HepG2 (cell line): ENCODE measurements around the gene CASS4. TPM values are rescaled to one million over a fixed set of nuclear protein-coding genes. Genes with fewer than 3 reads are reported as not detected.

Source experiments
- FOXA3 ChIP-seq: IDR thresholded peaks from 2 replicates; pipeline ENCODE4 v1.6.1; 2016; ENCODE audit warnings: missing genetic modification reagents, missing compliant biosample characterization
- HNRNPK ChIP-seq: fragments of 200-400 bp; formaldehyde crosslinking; IDR thresholded peaks from 2 replicates; pipeline ENCODE4 v1.6.1; 2018; ENCODE audit warnings: low read length, low read depth, moderate library complexity, mild to moderate bottlenecking; ENCODE audit not compliant: poor library complexity, severe bottlenecking
- NFE2L2 ChIP-seq: fragments of 150-350 bp; IDR thresholded peaks from 2 replicates; pipeline ENCODE4 v1.6.1; 2014; ENCODE audit warnings: low read length
- RBM39 ChIP-seq: fragments of 200-400 bp; formaldehyde crosslinking; IDR thresholded peaks from one replicate; pipeline ENCODE4 v1.6.1; 2018; ENCODE audit warnings: antibody characterized with exemption, mild to moderate bottlenecking, low read depth, low read length; ENCODE audit not compliant: poor library complexity, severe bottlenecking
- RXRB ChIP-seq: IDR thresholded peaks from 2 replicates; pipeline ENCODE4 v1.6.1; 2016; ENCODE audit warnings: borderline replicate concordance, missing genetic modification reagents, missing compliant biosample characterization
- SMAD3 ChIP-seq: sonication (generic); formaldehyde crosslinking; IDR thresholded peaks from 2 replicates; pipeline ENCODE4 v1.4.0; 2020; ENCODE audit warnings: missing genetic modification reagents
- SRY ChIP-seq: sonication (generic); formaldehyde crosslinking; IDR thresholded peaks from 2 replicates; pipeline ENCODE4 v1.8.0; 2022; ENCODE audit warnings: mild to moderate bottlenecking, missing genetic modification reagents
- THYN1 ChIP-seq: sonication (generic); formaldehyde crosslinking; IDR thresholded peaks from 2 replicates; pipeline ENCODE4 v1.8.1; 2023; ENCODE audit warnings: low read depth, mild to moderate bottlenecking, moderate library complexity, missing genetic modification reagents, borderline replicate concordance
- ZNF326 ChIP-seq: sonication (generic); formaldehyde crosslinking; IDR thresholded peaks from 2 replicates; pipeline ENCODE4 v1.4.0; 2020; ENCODE audit warnings: missing genetic modification reagents, borderline replicate concordance
- ZNF331 ChIP-seq: sonication (generic); formaldehyde crosslinking; IDR thresholded peaks from 2 replicates; pipeline ENCODE4 v1.4.0; 2020; ENCODE audit warnings: missing genetic modification reagents
- ZNF563 ChIP-seq: sonication (generic); formaldehyde crosslinking; IDR thresholded peaks from 2 replicates; pipeline ENCODE4 v1.8.0; 2022; ENCODE audit warnings: mild to moderate bottlenecking, moderate library complexity, missing genetic modification reagents
- polyA plus RNA-seq, 8 experiments: library from polyadenylated mRNA; depleted of rRNA in 3 of 8; stranded (reverse) in 7 of 8; unstranded in 1 of 8; fragments of >200 nt; fragmentation: Illumina TruSeq in 4 of 8; extraction: Trizol in 4 of 8; gene quantifications; 2 replicates each; pipeline versions ENCODE4 v1.2.1 to v1.2.3, GENCODE V29; 2011 to 2016; ENCODE audit warnings: low read depth in 4 of 8, missing spikeins in 1 of 8, mixed read lengths in 1 of 8; ENCODE audit not compliant: insufficient read depth in 1 of 8
- total RNA-seq, 5 experiments: library from RNA; depleted of rRNA; stranded (reverse); fragments of >200 nt; fragmentation: Illumina TruSeq; extraction: Trizol; gene quantifications; 2 replicates each; pipeline ENCODE4 v1.2.3, GENCODE V29; 2016; ENCODE audit warnings: low read depth in 1 of 5
- TF ChIP-seq, protein P1 (sequence below): sonication (generic); formaldehyde crosslinking; IDR thresholded peaks from 2 replicates; pipeline ENCODE4 v1.4.0; 2020; ENCODE audit warnings: missing genetic modification reagents, borderline replicate concordance
- TF ChIP-seq, protein P2 (sequence below): sonication (generic); formaldehyde crosslinking; IDR thresholded peaks from 2 replicates; pipeline ENCODE4 v1.5.0; 2020; ENCODE audit warnings: missing genetic modification reagents
- TF ChIP-seq, protein P3 (sequence below): sonication (generic); formaldehyde crosslinking; IDR thresholded peaks from 2 replicates; pipeline ENCODE4 v1.8.0; 2022; ENCODE audit warnings: mild to moderate bottlenecking, missing genetic modification reagents, borderline replicate concordance
- TF ChIP-seq, protein P4 (sequence below): sonication (generic); formaldehyde crosslinking; IDR thresholded peaks from 2 replicates; pipeline ENCODE4 v1.4.0; 2020; ENCODE audit warnings: mild to moderate bottlenecking, missing genetic modification reagents
- TF ChIP-seq, protein P5 (sequence below): sonication (generic); formaldehyde crosslinking; IDR thresholded peaks from 2 replicates; pipeline ENCODE4 v1.4.0; 2020; ENCODE audit warnings: mild to moderate bottlenecking, missing genetic modification reagents

Gene CASS4
- total and polyA plus RNA-seq, 2 of the 13 experiments (the other 11 are each of a cell fraction or from before 2014, with no cell fraction given) = 0.17 to 0.49 TPM

DNA sequence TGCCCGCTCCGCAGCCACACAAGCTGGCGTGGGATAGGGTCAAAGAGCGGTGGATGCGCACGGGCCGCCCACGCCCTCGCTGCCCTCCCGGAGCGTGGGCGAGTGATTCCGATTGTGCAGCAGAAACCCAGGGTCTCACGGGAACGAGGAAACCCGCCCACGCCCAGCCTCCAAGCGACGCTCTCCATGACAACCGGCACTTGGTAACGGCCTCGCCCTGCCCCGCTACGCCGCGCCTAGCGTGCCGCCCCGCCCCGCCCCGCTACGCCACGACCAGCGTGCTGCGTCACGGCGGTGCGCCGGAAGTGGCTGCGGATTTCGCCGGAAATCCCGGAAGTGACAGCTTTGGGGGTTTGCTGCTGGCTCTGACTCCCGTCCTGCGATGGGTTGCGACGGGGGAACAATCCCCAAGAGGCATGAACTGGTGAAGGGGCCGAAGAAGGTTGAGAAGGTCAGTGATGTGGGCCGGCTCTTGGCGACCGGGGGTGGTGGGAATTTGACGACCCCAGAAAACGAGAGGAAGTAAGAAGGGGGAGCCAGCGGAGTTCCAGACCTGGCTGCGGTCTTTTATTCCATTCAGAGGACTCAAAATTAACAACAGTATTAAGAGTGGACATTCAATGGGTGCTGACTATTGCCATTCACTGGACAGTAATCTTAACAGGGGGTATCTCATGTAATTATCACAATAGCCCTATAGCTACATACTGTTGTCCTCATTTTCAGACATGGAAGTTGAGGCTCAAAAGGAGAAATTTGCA, 56.4 kb downstream of the CASS4 start, which contains the start of gene RTF2 (continued):
- TF ChIP-seq RBM39 = peak; percentile 91
- TF ChIP-seq SRY (CRISPR knock-in tag) = 0 out of 2 replicates have a peak, but pooled peaks have one; percentile 47
- TF ChIP-seq ZNF563 = peak; percentile 100
- TF ChIP-seq, protein P1, sequence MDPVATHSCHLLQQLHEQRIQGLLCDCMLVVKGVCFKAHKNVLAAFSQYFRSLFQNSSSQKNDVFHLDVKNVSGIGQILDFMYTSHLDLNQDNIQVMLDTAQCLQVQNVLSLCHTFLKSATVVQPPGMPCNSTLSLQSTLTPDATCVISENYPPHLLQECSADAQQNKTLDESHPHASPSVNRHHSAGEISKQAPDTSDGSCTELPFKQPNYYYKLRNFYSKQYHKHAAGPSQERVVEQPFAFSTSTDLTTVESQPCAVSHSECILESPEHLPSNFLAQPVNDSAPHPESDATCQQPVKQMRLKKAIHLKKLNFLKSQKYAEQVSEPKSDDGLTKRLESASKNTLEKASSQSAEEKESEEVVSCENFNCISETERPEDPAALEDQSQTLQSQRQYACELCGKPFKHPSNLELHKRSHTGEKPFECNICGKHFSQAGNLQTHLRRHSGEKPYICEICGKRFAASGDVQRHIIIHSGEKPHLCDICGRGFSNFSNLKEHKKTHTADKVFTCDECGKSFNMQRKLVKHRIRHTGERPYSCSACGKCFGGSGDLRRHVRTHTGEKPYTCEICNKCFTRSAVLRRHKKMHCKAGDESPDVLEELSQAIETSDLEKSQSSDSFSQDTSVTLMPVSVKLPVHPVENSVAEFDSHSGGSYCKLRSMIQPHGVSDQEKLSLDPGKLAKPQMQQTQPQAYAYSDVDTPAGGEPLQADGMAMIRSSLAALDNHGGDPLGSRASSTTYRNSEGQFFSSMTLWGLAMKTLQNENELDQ (CRISPR knock-in tag) = no peak; the same call in 1 of the 2 replicates
- no peak for TF ChIP-seq HNRNPK
- TF ChIP-seq NFE2L2 = 0 out of 2 replicates have a peak, but pooled peaks have one; percentile 23
- TF ChIP-seq SMAD3 (CRISPR knock-in tag) = peak; percentile 96
- TF ChIP-seq ZNF331 (CRISPR knock-in tag) = peak; percentile 92
- TF ChIP-seq, protein P2, sequence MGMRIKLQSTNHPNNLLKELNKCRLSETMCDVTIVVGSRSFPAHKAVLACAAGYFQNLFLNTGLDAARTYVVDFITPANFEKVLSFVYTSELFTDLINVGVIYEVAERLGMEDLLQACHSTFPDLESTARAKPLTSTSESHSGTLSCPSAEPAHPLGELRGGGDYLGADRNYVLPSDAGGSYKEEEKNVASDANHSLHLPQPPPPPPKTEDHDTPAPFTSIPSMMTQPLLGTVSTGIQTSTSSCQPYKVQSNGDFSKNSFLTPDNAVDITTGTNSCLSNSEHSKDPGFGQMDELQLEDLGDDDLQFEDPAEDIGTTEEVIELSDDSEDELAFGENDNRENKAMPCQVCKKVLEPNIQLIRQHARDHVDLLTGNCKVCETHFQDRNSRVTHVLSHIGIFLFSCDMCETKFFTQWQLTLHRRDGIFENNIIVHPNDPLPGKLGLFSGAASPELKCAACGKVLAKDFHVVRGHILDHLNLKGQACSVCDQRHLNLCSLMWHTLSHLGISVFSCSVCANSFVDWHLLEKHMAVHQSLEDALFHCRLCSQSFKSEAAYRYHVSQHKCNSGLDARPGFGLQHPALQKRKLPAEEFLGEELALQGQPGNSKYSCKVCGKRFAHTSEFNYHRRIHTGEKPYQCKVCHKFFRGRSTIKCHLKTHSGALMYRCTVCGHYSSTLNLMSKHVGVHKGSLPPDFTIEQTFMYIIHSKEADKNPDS (CRISPR knock-in tag) = no peak; the same call in 1 of the 2 replicates
- TF ChIP-seq, protein P3, sequence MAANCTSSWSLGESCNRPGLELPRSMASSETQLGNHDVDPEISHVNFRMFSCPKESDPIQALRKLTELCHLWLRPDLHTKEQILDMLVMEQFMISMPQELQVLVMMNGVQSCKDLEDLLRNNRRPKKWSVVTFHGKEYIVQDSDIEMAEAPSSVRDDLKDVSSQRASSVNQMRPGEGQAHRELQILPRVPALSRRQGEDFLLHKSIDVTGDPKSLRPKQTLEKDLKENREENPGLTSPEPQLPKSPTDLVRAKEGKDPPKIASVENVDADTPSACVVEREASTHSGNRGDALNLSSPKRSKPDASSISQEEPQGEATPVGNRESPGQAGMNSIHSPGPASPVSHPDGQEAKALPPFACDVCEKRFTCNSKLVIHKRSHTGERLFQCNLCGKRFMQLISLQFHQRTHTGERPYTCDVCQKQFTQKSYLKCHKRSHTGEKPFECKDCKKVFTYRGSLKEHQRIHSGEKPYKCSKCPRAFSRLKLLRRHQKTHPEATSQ (CRISPR knock-in tag) = no peak
- TF ChIP-seq RXRB = peak; percentile 75; the same call in 1 of the 2 replicates
- TF ChIP-seq, protein P4, sequence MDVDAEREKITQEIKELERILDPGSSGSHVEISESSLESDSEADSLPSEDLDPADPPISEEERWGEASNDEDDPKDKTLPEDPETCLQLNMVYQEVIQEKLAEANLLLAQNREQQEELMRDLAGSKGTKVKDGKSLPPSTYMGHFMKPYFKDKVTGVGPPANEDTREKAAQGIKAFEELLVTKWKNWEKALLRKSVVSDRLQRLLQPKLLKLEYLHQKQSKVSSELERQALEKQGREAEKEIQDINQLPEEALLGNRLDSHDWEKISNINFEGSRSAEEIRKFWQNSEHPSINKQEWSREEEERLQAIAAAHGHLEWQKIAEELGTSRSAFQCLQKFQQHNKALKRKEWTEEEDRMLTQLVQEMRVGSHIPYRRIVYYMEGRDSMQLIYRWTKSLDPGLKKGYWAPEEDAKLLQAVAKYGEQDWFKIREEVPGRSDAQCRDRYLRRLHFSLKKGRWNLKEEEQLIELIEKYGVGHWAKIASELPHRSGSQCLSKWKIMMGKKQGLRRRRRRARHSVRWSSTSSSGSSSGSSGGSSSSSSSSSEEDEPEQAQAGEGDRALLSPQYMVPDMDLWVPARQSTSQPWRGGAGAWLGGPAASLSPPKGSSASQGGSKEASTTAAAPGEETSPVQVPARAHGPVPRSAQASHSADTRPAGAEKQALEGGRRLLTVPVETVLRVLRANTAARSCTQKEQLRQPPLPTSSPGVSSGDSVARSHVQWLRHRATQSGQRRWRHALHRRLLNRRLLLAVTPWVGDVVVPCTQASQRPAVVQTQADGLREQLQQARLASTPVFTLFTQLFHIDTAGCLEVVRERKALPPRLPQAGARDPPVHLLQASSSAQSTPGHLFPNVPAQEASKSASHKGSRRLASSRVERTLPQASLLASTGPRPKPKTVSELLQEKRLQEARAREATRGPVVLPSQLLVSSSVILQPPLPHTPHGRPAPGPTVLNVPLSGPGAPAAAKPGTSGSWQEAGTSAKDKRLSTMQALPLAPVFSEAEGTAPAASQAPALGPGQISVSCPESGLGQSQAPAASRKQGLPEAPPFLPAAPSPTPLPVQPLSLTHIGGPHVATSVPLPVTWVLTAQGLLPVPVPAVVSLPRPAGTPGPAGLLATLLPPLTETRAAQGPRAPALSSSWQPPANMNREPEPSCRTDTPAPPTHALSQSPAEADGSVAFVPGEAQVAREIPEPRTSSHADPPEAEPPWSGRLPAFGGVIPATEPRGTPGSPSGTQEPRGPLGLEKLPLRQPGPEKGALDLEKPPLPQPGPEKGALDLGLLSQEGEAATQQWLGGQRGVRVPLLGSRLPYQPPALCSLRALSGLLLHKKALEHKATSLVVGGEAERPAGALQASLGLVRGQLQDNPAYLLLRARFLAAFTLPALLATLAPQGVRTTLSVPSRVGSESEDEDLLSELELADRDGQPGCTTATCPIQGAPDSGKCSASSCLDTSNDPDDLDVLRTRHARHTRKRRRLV (CRISPR knock-in tag) = no peak
- TF ChIP-seq THYN1 (CRISPR knock-in tag) = no peak
- TF ChIP-seq, protein P5, sequence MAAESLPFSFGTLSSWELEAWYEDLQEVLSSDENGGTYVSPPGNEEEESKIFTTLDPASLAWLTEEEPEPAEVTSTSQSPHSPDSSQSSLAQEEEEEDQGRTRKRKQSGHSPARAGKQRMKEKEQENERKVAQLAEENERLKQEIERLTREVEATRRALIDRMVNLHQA = no peak
- TF ChIP-seq ZNF326 (CRISPR knock-in tag) = no peak
- peak; percentile 84 for TF ChIP-seq FOXA3 (CRISPR knock-in tag)
